ENCODE data around the gene MARCHF6.

MARCHF6 gene

DNA sequence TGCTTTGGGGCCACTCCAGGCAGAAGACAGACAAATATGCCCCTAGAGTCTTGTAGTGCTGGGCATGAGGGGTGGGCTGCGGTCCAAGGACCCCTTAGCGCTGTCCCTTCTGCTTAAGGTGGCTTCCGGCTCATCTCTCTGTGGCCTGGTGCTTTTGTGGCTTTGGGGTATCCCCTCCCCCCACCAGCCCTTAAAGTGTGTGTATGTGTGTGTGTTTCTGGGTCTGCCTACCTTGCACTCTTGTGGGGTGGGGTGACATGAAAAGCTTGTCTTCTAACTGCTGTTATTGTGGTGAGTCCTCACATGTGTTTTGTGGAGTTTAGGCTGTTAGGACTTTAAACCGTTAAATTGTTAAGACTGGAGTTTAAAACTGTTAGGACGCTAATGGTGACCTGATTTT is 23.6 kb downstream of the MARCHF6 start:
- TF ChIP-seq TAF1 (IDR thresholded peaks at IDR 0.05; ENCODE audit: borderline replicate concordance, insufficient read depth, low read length) (no peak), SIN3A (IDR thresholded peaks at IDR 0.05; ENCODE audit: borderline replicate concordance, insufficient read depth, low read length) (no peak), POLR2AphosphoS5 (IDR thresholded peaks at IDR 0.05; ENCODE audit: low read depth, low read length) (no peak), FOXP2 (optimal IDR thresholded peaks at IDR 0.05; ENCODE audit: borderline replicate concordance, extremely low read depth, extremely low read length, insufficient read depth) (no peak)
- TF ChIP-seq, protein P1, sequence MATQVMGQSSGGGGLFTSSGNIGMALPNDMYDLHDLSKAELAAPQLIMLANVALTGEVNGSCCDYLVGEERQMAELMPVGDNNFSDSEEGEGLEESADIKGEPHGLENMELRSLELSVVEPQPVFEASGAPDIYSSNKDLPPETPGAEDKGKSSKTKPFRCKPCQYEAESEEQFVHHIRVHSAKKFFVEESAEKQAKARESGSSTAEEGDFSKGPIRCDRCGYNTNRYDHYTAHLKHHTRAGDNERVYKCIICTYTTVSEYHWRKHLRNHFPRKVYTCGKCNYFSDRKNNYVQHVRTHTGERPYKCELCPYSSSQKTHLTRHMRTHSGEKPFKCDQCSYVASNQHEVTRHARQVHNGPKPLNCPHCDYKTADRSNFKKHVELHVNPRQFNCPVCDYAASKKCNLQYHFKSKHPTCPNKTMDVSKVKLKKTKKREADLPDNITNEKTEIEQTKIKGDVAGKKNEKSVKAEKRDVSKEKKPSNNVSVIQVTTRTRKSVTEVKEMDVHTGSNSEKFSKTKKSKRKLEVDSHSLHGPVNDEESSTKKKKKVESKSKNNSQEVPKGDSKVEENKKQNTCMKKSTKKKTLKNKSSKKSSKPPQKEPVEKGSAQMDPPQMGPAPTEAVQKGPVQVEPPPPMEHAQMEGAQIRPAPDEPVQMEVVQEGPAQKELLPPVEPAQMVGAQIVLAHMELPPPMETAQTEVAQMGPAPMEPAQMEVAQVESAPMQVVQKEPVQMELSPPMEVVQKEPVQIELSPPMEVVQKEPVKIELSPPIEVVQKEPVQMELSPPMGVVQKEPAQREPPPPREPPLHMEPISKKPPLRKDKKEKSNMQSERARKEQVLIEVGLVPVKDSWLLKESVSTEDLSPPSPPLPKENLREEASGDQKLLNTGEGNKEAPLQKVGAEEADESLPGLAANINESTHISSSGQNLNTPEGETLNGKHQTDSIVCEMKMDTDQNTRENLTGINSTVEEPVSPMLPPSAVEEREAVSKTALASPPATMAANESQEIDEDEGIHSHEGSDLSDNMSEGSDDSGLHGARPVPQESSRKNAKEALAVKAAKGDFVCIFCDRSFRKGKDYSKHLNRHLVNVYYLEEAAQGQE (IDR thresholded peaks at IDR 0.05; ENCODE audit: insufficient read depth in 1 of 2, low read depth in 2 of 2, low read length in 2 of 2), result no peak

DNA sequence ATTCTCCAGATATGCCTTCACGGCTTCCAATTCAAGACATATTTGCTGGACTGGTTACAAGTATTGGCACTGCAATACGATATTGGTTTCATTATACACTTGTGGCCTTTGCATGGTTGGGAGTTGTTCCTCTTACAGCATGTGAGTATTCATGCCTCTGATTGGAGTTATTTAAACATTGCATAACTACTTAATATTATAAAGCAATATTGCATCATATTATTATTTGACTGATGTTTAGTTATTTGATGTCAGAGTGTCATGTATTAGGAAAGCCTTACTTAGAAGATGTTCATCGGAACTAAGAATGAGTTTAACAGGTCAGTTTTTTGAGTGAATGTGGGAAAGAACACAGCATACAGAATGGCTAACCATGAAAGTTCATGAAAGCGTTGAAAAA is 28.3 kb downstream of the MARCHF6 start:
- TF ChIP-seq FOXP2 (optimal IDR thresholded peaks at IDR 0.05; ENCODE audit: borderline replicate concordance, extremely low read depth, extremely low read length, insufficient read depth) (no peak), TAF1 (IDR thresholded peaks at IDR 0.05; ENCODE audit: borderline replicate concordance, insufficient read depth, low read length) (no peak), SIN3A (IDR thresholded peaks at IDR 0.05; ENCODE audit: borderline replicate concordance, insufficient read depth, low read length) (no peak), POLR2AphosphoS5 (IDR thresholded peaks at IDR 0.05; ENCODE audit: low read depth, low read length) (no peak)
- TF ChIP-seq, protein P1 (IDR thresholded peaks at IDR 0.05; ENCODE audit: insufficient read depth in 1 of 2, low read depth in 2 of 2, low read length in 2 of 2), result no peak

DNA sequence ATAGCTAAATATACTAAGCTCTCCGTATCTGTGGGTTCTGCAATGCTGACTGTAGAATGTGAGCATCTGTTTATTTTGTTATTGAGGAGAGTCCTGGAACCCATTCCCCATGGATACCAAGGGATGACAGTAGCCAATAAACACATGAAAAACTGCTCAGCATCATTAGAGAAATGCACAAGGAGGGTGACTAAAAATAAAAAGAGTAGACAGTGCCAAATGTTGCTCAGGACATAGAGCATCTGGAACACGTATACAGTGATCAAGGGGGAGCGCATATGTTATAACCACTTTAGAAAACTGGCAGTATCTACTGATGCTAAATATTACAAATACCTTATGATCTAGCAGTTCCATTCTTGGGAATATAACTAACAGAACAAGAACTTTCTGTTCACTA is 31.0 kb downstream of the MARCHF6 start:
- TF ChIP-seq, protein P1 (IDR thresholded peaks at IDR 0.05; ENCODE audit: insufficient read depth in 1 of 2, low read depth in 2 of 2, low read length in 2 of 2), result no peak
- no peak for TF ChIP-seq SIN3A (IDR thresholded peaks at IDR 0.05; ENCODE audit: borderline replicate concordance, insufficient read depth, low read length)
- no peak for TF ChIP-seq POLR2AphosphoS5 (IDR thresholded peaks at IDR 0.05; ENCODE audit: low read depth, low read length)
- no peak for TF ChIP-seq FOXP2 (optimal IDR thresholded peaks at IDR 0.05; ENCODE audit: borderline replicate concordance, extremely low read depth, extremely low read length, insufficient read depth)
- TF ChIP-seq TAF1 (IDR thresholded peaks at IDR 0.05; ENCODE audit: borderline replicate concordance, insufficient read depth, low read length), result no peak

DNA sequence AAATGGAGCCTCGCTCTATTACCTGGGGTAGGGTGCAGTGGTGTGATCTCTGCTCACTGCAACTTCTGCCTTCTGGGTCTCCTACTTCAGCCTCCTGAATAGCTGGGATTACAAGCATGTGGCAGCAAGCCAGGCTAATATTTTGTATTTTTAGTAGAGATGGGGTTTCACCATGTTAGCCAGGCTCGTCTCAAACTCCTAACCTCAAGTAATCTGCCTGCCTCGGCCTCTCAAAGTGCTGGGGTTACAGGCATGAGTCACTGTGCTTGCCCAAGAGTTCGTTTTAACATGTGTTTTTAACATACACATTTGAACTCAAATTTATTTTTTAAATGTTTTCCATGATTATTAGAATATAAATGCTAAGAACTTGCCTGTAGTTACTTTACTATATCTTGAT is 34.2 kb downstream of the MARCHF6 start:
- no peak for TF ChIP-seq FOXP2 (optimal IDR thresholded peaks at IDR 0.05; ENCODE audit: borderline replicate concordance, extremely low read depth, extremely low read length, insufficient read depth)
- TF ChIP-seq, protein P1 (IDR thresholded peaks at IDR 0.05; ENCODE audit: insufficient read depth in 1 of 2, low read depth in 2 of 2, low read length in 2 of 2), result no peak
- TF ChIP-seq SIN3A (IDR thresholded peaks at IDR 0.05; ENCODE audit: borderline replicate concordance, insufficient read depth, low read length), result no peak
- TF ChIP-seq TAF1 (IDR thresholded peaks at IDR 0.05; ENCODE audit: borderline replicate concordance, insufficient read depth, low read length), result no peak
- TF ChIP-seq POLR2AphosphoS5 (IDR thresholded peaks at IDR 0.05; ENCODE audit: low read depth, low read length), result no peak

DNA sequence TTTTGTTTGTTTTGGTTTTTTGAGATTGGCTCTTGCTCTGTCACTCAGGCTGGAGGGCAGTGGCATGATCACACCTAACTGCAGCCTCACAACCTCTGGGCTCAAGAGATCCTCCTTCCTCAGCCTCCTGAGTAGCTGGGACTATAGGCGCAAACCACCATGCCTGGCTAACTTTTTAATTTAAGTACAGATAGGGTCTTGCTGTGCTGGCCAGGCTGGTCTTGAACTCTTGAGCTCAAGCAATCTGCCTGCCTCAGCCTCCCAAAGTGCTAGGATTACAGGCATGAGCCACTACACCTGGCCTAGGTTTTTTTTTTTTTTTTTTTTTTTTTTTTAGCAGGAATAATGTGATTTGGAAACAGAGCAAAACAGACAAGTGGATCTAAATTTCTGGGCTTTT is 37.6 kb downstream of the MARCHF6 start:
- TF ChIP-seq, protein P1 (IDR thresholded peaks at IDR 0.05; ENCODE audit: insufficient read depth in 1 of 2, low read depth in 2 of 2, low read length in 2 of 2), result no peak
- TF ChIP-seq FOXP2 (optimal IDR thresholded peaks at IDR 0.05; ENCODE audit: borderline replicate concordance, extremely low read depth, extremely low read length, insufficient read depth) (no peak), TAF1 (IDR thresholded peaks at IDR 0.05; ENCODE audit: borderline replicate concordance, insufficient read depth, low read length) (no peak), SIN3A (IDR thresholded peaks at IDR 0.05; ENCODE audit: borderline replicate concordance, insufficient read depth, low read length) (no peak), POLR2AphosphoS5 (IDR thresholded peaks at IDR 0.05; ENCODE audit: low read depth, low read length) (no peak)
